Measurements from ENCODE around the gene CX3CL1.
"Not testable (repeated sequence)": the region's sequence is repeated elsewhere in the genome, so short reads cannot be mapped to it uniquely, and the experiment has no call there.

Gene CX3CL1

DNA sequence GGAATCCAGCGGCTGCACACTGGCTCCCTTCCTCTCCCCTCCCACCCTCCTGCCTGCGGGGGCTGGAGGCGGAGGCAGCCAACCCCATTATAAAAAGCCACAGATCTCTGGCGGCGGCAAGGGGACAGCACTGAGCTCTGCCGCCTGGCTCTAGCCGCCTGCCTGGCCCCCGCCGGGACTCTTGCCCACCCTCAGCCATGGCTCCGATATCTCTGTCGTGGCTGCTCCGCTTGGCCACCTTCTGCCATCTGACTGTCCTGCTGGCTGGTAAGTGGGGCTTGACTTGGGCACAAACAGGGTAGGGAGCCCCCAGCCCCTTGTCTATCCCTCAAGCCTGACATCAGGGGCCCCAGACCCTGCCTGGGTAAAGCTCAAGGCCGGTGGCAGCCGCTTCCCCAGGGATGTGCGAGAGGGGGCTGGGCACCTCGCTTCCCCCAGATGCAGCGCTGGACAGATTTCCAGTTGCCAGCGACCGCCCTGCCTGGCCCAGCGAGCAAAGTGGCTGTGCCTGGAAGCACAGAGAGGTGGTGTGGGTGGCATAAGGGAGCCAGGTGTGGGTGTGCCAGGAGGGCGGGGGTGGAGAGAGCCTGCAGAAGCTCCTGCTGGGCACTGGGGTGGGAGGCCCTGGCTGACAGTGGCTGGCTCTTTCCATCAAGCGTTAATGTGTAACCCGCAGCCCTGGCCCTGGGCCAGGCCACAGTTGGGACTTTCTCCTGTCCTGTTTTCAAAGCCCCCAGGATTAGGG lies at the start of gene CX3CL1:
TSS of gene CX3CL1 (plus strand) at position 119 of the 745 bp plus-strand sequence. CDS start at position 198, 79 bp downstream.
- no peak for DNase-seq (ENCODE audit: low read depth)

- no peak for DNase-seq (ENCODE audit: low read depth)
These were observed 47.5 kb upstream of the CX3CL1 start for GRCh38 chr16:57324749-57325148.

DNA sequence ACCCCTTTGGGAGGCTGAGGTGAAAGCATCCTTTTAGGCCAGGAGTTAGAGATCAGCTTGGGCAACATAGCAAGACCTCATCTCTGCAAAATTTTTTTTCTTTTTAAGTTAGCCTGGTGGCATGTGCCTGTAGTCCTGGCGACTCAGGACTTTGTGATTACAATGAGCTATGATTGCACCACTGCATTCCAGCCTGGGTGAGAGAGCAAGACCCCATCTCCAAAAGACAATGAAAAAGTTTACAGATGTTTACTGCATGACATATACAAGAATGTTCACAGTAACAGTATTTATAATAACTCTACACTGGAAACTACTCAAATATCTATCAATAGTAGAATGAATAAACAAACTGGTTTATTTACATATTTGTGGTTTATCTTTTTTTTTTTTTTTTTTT lies 46.8 kb upstream of the CX3CL1 start:
- DNase-seq (ENCODE audit: low read depth): no peak

DNA sequence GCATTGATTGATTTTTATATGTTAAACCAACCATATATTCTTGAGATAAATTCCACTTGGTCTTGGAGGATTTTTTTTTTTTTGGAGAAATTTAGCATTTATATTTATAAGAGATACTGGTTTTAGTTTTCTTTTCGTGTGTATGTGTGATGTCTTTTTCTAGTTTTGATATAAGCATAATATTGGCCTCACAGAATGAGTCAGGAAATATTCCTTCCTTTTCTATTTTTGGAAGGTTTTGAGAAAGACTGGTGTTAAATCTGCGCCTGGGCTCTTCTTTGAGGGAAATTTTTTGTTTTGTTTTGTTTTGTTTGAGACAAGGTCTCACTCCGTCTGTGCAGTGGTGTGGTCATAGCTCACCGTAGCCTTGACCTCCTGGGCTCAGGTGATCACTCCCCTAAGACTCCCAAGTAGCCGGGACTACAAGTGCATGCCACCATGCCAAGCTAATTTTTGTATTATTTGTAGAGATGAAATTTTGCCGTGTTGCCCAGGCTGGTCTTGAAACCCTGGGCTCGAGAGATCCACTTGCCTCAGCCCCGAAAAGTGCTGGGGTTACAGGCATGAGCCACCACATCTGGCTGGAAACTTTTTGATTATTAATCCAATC lies 42.5 kb upstream of the CX3CL1 start:
- DNase-seq (ENCODE audit: low read depth): no peak

DNA sequence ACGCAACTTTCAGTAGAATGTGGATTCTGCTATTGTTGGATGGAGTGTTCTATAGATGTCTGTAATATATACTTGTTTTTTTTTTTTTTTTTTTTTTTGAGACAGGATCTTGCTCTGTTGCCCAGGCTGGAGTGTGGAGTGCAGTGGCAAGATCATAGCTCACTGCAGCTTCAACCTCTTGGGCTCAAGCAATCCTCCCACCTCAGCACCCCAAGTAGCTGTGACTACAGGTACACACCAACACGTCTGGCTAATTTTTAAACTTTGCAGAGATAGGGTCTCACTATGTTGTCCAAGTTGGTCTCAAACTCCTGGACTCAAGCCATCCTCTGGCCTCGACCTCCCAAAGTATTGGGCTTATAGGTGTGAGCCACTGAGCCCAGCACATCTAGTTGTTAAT lies 40.9 kb upstream of the CX3CL1 start:
- DNase-seq (ENCODE audit: low read depth): no peak

- no peak for DNase-seq (ENCODE audit: low read depth)
These were observed 38.9 kb upstream of the CX3CL1 start for GRCh38 chr16:57333402-57333801.

DNA sequence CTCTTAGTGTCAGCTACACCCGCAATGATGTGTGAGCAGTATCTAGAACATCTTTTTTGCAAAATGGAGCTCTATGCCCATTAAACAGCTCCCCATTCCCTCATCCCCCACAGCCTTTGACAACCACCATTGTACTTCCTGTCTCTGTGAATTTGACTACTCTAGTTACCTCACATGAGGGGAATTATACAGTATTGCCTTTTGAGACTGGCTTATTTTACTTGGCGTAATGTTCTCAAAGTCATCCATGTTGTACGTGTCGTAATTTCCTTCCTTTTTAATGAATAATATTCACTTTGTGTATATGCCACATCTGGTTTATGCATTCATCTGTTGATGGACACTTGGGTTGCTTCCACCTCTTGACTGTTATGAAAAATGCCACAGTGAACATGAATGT lies 36.9 kb upstream of the CX3CL1 start:
- no peak for DNase-seq (ENCODE audit: low read depth)

GRCh38 chr16:57341062-57341440 lies 31.2 kb upstream of the CX3CL1 start:
- DNase-seq (ENCODE audit: low read depth): no peak

- no peak for DNase-seq (ENCODE audit: low read depth)
These were observed 30.6 kb upstream of the CX3CL1 start for GRCh38 chr16:57341441-57342303.

DNA sequence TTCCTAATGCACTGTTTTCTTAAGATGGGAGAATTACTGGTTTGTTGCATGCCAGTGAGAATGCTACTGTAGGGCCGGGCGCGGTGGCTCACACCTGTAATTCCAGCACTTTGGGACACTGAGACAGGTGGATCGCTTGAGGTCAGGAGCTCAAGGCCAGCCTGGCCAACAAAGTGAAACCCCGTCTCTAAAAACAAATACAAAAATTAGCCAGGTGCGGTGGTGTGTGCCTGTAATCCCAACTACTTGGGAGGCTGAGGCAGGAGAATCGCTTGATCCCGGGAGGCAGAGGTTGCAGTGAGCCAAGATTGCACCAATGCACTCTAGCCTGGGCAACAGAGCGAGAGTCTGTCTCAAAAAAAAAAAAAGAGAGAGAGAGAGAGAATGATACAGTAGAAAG lies 29.7 kb upstream of the CX3CL1 start:
- not testable (repeated sequence) for DNase-seq (ENCODE audit: low read depth)

GRCh38 chr16:57343221-57343620 lies 29.1 kb upstream of the CX3CL1 start:
- DNase-seq (ENCODE audit: low read depth): no peak

- DNase-seq (ENCODE audit: low read depth): not testable (repeated sequence)
These were observed 28.2 kb upstream of the CX3CL1 start for GRCh38 chr16:57344094-57344493.

- no peak for DNase-seq (ENCODE audit: low read depth)
These were observed 27.3 kb upstream of the CX3CL1 start for GRCh38 chr16:57345021-57345420.

DNA sequence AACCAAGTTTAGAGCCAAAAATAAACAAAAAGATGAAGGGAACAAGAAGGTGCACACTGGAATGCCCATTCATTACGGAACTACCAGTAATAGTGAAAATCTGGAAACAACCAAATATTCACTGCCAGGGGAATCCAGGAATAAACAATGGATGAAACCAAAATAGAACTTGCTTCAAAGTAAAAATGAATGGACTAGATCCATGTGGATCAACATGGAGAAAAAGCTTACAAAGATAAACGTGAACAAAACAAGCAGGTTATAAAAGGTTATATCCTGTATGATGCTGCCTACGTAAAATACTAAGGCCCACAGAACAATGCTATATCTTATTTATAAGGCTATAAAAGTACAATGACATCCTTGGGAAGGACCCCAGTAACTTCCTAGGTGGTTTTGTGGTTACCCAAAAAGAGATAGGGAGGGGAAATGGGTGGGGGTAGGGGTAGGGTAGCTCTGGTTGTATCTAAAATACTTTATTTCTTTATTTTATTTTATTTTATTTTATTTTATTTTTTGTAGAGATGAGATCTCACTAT lies 26.6 kb upstream of the CX3CL1 start:
- DNase-seq (ENCODE audit: low read depth): no peak

DNA sequence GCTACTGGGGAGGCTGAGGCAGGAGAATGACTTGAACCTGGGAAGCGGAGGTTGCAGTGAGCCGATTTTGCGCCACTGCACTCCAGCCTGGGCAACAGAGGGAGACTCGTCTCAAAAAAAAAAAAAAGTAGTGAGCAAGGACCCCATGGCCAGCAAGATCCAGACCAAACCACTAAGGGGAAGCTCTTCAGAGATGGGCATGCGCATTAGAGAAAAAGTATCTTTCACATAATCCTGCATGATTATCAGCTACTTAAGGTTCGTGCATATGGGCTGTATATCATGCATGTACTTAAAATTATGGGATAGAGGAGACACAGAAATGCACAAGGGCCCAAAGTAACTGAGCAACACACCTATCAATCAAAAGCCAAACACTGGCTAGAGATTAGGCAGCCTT lies 24.4 kb upstream of the CX3CL1 start:
- DNase-seq (ENCODE audit: low read depth): no peak

- no peak for DNase-seq (ENCODE audit: low read depth)
These were observed 24.0 kb upstream of the CX3CL1 start for GRCh38 chr16:57348327-57348726.

- no peak for DNase-seq (ENCODE audit: low read depth)
These were observed 22.9 kb upstream of the CX3CL1 start for GRCh38 chr16:57349212-57350031.

DNA sequence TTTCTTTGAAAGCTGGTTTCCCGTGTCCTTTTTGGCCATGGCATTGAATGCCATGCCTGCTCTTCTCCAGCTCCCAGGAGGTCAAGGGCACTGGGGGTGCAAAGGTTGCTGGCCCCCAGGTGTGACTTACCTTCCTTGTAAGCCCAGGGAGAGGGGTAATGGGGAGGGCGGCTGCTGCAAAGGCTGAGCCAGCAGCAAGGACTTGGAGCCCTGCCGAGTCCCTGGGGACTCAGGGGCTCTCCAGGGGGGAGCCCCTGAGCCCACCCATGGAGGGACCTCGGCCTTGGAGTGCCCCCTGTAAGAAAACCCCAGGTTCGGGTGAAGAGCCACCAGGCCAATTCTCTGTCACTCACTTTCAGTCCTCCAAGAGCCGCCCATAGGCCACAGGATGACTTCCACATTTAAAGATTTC lies 19.6 kb upstream of the CX3CL1 start:
- no peak for DNase-seq (ENCODE audit: low read depth)

DNA sequence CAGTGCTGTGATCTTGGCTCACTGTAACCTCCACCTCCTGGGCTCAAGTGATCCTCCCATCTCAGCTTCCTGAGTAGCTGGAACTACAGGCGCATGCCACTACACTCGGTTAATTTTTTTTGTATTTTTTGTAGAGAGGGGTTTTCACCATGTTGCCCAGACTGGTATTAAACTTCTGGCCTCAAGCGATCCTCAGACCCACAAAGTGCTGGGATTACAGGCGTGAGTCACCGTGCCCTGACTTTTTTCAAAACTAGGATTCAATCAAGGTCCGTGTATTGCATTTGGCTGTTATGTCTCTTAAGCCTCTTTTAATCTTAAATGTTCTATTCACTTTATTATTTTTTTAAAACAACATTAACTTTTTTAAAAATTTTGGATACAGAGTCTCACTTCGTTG lies 18.0 kb upstream of the CX3CL1 start:
- DNase-seq (ENCODE audit: low read depth): no peak

DNA sequence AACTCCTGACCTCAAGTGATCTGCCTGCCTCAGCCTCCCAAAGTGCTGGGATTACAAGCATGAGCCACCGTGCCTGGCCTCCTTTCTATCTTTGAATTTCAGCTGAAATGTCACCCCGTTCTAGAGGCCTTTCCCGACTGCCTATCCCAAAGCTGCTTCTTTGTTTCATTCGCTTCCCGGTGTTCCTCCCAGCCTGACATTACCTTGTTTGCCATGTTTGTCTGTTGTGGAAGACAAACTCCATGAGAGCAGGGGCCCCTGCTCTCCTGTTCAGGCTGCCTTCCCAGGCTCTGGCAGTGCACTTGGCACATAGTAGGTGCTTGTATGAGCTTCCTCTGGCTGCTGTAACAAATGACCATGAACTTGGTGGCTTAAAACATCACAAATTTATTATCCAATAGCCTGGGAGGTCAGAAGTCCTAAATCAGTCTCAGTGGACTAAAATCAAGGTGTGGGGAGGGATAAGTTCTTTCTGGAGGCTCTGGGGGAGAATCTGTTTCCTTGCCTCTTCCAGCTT lies 16.3 kb upstream of the CX3CL1 start:
- DNase-seq (ENCODE audit: low read depth): no peak

- no peak for DNase-seq (ENCODE audit: low read depth)
These were observed 15.7 kb upstream of the CX3CL1 start for GRCh38 chr16:57356547-57356946.

All from stimulated activated CD8-positive, alpha-beta memory T cell treated with anti-CD3 and anti-CD28 coated beads, Interleukin-12 subunit alpha, Interleukin-12 subunit beta, amount 100 ng/mL, for 1 hour (primary cell).